Aorta (tissue), 5 donors: ENCODE data around the gene XPO4. TPM values are rescaled to one million over a fixed set of nuclear protein-coding genes. Genes with fewer than 3 reads are reported as not detected.
"Not testable (repeated sequence)": the region's sequence is repeated elsewhere in the genome, so short reads cannot be mapped to it uniquely, and the experiment has no call there.

ENCODE experiments used
- ATAC-seq: fragments of 200-7000 bp; cut with Tn5 transposase; one replicate; pipeline ENCODE4 v1.9.1; 2022; ENCODE audit warnings: moderate library complexity; ENCODE audit not compliant: low FRiP score
- DNase-seq, 2 donors: peaks; one replicate each; pipeline ENCODE4 v3.0.0-alpha.2; 2020
- H3K27ac ChIP-seq, 2 donors: one replicate each; pipeline ENCODE4 v1.5.1; 2013; ENCODE audit warnings: low read length in 2 of 2, mild to moderate bottlenecking in 2 of 2, moderate library complexity in 2 of 2, control low read depth in 1 of 2, inconsistent platforms in 1 of 2, low read depth in 1 of 2
- H3K27me3 ChIP-seq, 2 donors: one replicate each; pipeline ENCODE4 v1.6.1; 2013; ENCODE audit warnings: control low read depth in 1 of 2, low read length in 1 of 2, mild to moderate bottlenecking in 1 of 2, moderate library complexity in 1 of 2; ENCODE audit not compliant: insufficient read depth in 2 of 2, control insufficient read depth in 1 of 2
- H3K36me3 ChIP-seq, 2 donors: one replicate each; pipeline ENCODE4 v1.6.1; 2013; ENCODE audit warnings: control low read depth in 1 of 2, low read length in 1 of 2, mild to moderate bottlenecking in 1 of 2; ENCODE audit not compliant: insufficient read depth in 2 of 2, control insufficient read depth in 1 of 2
- H3K4me1 ChIP-seq, 2 donors: one replicate each; pipeline ENCODE4 v1.6.1; 2013; ENCODE audit warnings: low read length in 2 of 2, control low read depth in 1 of 2, mild to moderate bottlenecking in 1 of 2, moderate library complexity in 1 of 2; ENCODE audit not compliant: insufficient read depth in 2 of 2, control insufficient read depth in 1 of 2
- H3K4me3 ChIP-seq, 2 donors: one replicate each; pipeline ENCODE4 v1.5.1; 2013; ENCODE audit warnings: low read length in 2 of 2, control low read depth in 1 of 2, mild to moderate bottlenecking in 1 of 2
- H3K9me3 ChIP-seq: one replicate; pipeline ENCODE4 v1.6.1; 2013; ENCODE audit warnings: mild to moderate bottlenecking, low read length; ENCODE audit not compliant: control insufficient read depth
- WGBS, 2 donors: extraction: QIAGEN DNeasy Blood & Tissue Kit; methylation state at CpG; one replicate each; pipeline ENCODE4 v1.1.7; 2013; 5-methylcytosine and 5-hydroxymethylcytosine counted together
- intact Hi-C, 2 donors: fragments of 100-400 bp; cut with DNase I; formaldehyde crosslinking; loops; one replicate each; pipeline versions ENCODE4 v1.14.2 to v1.15.0; 2022
- polyA plus RNA-seq, 2 donors: library from polyadenylated mRNA; stranded (reverse); fragments of 200-250 nt; gene quantifications; one replicate each; pipeline ENCODE4 v1.2.3, GENCODE V29; 2013
- total RNA-seq, 2 donors: library from RNA; stranded (reverse); fragmentation: NEBNext Ultra II Directional; extraction: Animal tissue kit (Norgen Biotek cat#: 25700); gene quantifications; one replicate each; pipeline ENCODE4 v1.2.1, GENCODE V29; 2021
- donor health status: healthy with polysubstance abuse.
- donor health status: Bipolar disorder and iron deficiency.
- donor health status: DM: no; HTN: no; CAD: no.
- donor health status: DM: no; HTN: no; CAD: no.
- donor health status: DM: yes; HTN: yes; CAD: no.

Gene XPO4
- total and polyA plus RNA-seq, 4 donors: 0.88 to 14.8 (median 7.7) TPM

DNA sequence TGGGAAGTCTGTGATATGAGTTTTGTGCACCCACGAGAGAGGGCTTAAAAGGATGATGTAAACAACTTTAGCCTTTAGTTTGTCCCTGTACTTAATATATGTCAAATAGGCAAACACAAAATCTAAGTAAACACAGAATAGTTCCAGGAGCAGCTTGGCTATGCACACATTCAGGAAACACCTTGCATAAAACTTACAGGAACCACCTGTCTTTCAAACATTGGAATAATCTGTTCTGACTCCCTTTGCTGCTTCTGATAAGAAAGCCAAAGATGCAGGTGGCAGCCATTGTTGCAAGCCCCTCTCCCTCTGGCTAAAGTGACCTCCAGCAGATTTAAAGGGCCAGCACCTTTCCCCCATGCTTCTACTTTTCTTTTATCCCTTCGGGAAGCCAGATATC is 133.5 kb downstream of the XPO4 start:
- 86 to 92% methylated on average over 2 of the region's 2 CpGs for WGBS, 2 donors
- H3K36me3 ChIP-seq: peaks cover 0 to 9% of the 10 kb centered on the region in 2 donors
- H3K27me3 ChIP-seq: no peaks in the 10 kb centered on the region
- no peaks in the 10 kb centered on the region for H3K4me1 ChIP-seq
- ATAC-seq (no peak), DNase-seq (no peak)
- H3K4me3 ChIP-seq: no peak overlapping the region
- no peak overlapping the region for H3K27ac ChIP-seq
- intact Hi-C loops: no loop called here
- H3K9me3 ChIP-seq: no peaks in the 10 kb centered on the region

DNA sequence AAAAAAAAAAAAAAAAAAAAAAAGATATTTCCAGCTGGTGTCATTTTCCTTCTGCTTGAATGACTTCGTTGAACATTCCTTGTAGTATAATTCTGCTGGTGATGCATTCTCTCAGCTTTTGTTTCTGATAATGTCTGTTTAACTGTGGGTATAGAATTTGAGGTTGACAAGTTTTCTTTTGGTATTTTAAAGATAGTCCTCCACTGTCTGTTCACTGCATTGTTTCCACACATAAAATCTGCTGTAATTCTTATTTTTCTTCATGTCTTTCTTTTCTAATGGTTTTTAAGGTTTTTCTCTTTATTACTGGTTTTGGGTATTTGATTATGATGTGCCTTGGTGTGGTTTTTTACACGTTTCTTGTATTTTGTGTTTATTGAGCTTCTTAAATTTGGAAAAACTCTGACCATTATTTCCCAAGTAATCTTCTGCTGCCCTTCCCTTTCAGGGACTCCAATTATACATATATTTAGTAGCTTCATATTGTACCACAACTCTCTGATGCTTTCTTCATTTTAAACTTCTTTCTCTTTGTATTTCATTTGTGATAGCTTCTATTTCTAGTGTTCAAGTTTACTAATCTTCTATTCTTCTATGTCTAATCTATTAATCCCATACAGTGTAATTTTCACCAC is 135.1 kb downstream of the XPO4 start:
- 96 to 98% methylated on average over 2 of the region's 2 CpGs for WGBS, 2 donors
- Histone ChIP-seq H3K9me3 (no peaks in the 10 kb centered on the region), H3K36me3 (peaks cover 0 to 9% of the 10 kb centered on the region in 2 donors), H3K27ac (no peak overlapping the region), H3K4me3 (no peak overlapping the region), H3K4me1 (no peaks in the 10 kb centered on the region), H3K27me3 (no peaks in the 10 kb centered on the region)
- ATAC-seq (no peak), DNase-seq (no peak)
- intact Hi-C loops: no loop called here

DNA sequence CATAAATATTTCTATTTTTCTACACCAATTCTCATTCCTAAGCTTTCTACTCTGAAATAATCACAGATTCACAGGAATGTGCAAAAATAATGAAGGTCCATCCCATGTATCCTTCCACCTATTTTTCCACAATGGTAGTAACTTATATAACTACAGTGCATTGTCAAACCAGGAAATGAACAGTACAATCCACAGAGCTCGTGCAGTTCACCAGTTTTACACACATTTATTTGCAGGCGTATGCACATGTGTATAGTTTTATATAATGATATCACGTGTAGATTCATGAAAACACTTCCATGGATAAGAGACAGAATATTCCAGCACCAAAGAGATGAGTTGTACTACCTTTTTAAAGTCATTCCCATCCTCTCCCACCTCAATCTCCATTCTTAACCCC is 141.7 kb downstream of the XPO4 start:
- H3K27ac ChIP-seq: no peak overlapping the region
- ATAC-seq: no peak
- intact Hi-C loops: no loop called here
- no peaks in the 10 kb centered on the region for H3K9me3 ChIP-seq
- H3K27me3 ChIP-seq: no peaks in the 10 kb centered on the region
- DNase-seq: no peak
- H3K4me3 ChIP-seq: no peak overlapping the region
- 81% methylated on average over 3 of the region's 3 CpGs for WGBS, 2 donors
- no peaks in the 10 kb centered on the region for H3K4me1 ChIP-seq
- peaks cover 0 to 5% of the 10 kb centered on the region in 2 donors for H3K36me3 ChIP-seq

DNA sequence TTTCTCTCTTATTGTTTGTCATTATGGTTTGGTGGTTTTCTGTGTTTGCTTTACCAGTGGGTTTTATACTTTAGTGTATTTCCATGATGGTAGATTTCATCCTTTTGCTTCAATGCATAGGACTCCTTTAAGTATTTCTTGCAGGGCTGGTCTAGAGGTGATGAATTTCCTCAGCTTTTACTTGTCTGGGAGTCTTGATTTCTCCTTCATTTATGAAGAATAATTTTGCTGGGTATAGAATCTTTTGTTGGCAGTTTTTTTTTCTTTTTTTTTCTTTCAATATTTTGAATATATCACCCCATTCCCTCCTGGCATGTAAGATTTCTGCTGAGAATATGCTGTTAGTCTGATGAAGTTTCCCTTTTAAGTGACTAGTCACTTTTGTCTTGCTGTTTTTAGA is 148.5 kb downstream of the XPO4 start:
- Histone ChIP-seq H3K4me1 (no peaks in the 10 kb centered on the region), H3K9me3 (peaks cover 6% of the 10 kb centered on the region), H3K27me3 (no peaks in the 10 kb centered on the region), H3K4me3 (no peak overlapping the region), H3K27ac (no peak overlapping the region), H3K36me3 (peaks cover 0 to 7% of the 10 kb centered on the region in 2 donors)
- intact Hi-C loops: no loop called here
- ATAC-seq (no peak), DNase-seq (no peak)

DNA sequence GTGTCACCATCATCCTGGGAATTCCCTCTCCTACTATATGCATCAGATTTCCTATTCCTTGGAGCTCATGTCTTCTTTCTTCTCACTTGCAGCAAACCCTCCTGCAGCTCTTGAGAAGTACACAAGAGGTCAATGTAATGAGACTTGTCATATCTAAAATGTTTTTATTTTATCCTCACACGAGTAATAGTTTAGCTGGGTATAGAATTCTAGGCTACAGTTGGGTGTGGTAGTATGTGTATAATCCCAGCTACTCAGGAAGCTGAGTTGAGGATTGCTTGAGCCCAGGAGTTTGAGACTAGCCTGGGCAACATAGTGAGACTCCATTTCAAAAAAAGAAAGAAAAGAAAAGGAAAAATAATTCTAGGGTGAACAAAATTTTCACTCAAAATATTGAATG is 153.2 kb downstream of the XPO4 start:
- no peak overlapping the region for H3K4me3 ChIP-seq
- H3K27ac ChIP-seq: no peak overlapping the region
- WGBS, 2 donors: 88 to 91% methylated on average over 1 of the region's 1 CpG
- no peak for ATAC-seq
- H3K9me3 ChIP-seq: peaks cover 2% of the 10 kb centered on the region
- H3K4me1 ChIP-seq: no peaks in the 10 kb centered on the region
- DNase-seq: no peak
- peaks cover 0 to 3% of the 10 kb centered on the region in 2 donors for H3K36me3 ChIP-seq
- no peaks in the 10 kb centered on the region for H3K27me3 ChIP-seq
- intact Hi-C loops: no loop called here

DNA sequence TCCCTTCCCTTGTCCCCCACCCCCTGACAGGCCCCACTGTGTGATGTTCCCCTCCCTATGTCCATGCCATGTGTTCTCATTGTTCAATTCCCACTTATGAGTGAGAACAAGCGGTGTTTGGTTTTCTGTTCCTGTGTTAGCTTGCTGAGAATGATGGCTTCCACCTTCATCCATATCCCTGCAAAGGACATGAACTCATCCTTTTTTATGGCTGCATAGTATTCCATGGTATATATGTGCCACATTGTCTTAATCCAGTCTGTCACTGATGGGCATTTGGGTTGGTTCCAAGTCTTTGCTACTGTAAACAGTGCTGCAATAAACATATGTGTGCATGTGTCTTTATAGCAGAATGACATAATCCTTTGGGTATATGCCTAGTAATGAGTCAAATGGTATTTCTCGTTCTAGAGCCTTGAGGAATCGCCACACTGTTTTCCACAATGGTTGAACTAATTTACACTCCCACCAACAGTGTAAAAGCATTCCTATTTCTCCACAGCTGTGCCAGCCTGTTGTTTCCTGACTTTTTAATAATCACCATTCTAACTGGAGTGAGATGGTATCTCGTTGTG is 158.6 kb downstream of the XPO4 start:
- ATAC-seq, intact Hi-C loops, H3K27ac ChIP-seq, H3K36me3 ChIP-seq, H3K27me3 ChIP-seq, H3K9me3 ChIP-seq, H3K4me1 ChIP-seq, DNase-seq, H3K4me3 ChIP-seq: not testable (repeated sequence)
- 92 to 93% methylated on average over 4 of the region's 4 CpGs for WGBS, 2 donors

DNA sequence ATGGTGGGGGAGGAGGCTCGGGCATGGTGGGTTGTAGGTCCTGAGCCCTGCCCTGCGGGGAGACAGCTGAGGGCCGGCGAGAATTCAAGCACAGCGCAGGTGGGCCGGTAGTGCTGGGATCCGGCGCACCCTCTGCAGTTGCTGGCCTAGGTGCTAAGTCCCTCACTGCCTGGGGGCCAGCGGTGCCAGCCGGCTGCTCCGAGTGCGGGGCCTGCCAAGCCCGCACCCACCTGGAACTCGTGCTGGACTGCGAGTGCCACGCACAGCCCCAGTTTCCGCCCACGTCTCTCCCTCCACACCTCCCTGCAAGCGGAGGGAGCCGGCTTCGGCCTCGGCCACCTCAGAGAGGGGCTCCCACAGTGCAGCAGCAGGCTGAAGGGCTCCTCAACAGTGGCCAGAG is 162.5 kb downstream of the XPO4 start:
- WGBS, 2 donors: 96 to 98% methylated on average over 19 to 22 of the region's 22 CpGs
- ATAC-seq (no peak), DNase-seq (no peak)
- Histone ChIP-seq H3K36me3 (peaks cover 0 to 3% of the 10 kb centered on the region in 2 donors), H3K4me1 (no peaks in the 10 kb centered on the region), H3K27me3 (no peaks in the 10 kb centered on the region), H3K9me3 (peaks cover 2% of the 10 kb centered on the region), H3K27ac (no peak overlapping the region), H3K4me3 (no peak overlapping the region)
- intact Hi-C loops: no loop called here

DNA sequence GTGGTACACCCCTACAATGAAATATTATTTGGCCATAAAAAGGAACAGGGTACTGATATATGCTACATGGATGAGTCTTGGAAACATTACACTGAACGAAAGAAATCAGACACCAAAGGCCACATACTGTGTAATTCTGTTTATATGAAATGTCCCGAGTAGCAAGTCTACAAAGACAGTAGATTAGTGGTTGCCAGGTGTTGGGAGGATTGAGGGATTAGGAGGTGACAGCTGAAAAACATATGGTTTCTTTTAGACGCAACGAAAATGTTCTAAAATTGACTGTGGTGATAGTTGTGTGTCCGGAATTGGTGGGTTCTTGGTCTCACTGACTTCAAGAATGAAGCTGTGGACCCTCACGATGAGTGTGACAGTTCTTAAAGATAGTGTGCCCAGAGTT is 163.9 kb downstream of the XPO4 start:
- Histone ChIP-seq H3K36me3 (peaks cover 0 to 3% of the 10 kb centered on the region in 2 donors), H3K9me3 (peaks cover 2% of the 10 kb centered on the region), H3K4me3 (no peak overlapping the region), H3K27me3 (no peaks in the 10 kb centered on the region), H3K27ac (no peak overlapping the region), H3K4me1 (no peaks in the 10 kb centered on the region)
- DNase-seq (no peak), ATAC-seq (no peak)
- WGBS, 2 donors: 96% methylated on average over 6 of the region's 6 CpGs
- intact Hi-C loops: no loop called here
